Measurements from ENCODE around the gene GGN. TPM values are rescaled to one million over a fixed set of nuclear protein-coding genes. Genes with fewer than 3 reads are reported as not detected.

Gene GGN
- total RNA-seq, 2 donors from 2014 or later, result 0.37 TPM; not detected in 1

DNA sequence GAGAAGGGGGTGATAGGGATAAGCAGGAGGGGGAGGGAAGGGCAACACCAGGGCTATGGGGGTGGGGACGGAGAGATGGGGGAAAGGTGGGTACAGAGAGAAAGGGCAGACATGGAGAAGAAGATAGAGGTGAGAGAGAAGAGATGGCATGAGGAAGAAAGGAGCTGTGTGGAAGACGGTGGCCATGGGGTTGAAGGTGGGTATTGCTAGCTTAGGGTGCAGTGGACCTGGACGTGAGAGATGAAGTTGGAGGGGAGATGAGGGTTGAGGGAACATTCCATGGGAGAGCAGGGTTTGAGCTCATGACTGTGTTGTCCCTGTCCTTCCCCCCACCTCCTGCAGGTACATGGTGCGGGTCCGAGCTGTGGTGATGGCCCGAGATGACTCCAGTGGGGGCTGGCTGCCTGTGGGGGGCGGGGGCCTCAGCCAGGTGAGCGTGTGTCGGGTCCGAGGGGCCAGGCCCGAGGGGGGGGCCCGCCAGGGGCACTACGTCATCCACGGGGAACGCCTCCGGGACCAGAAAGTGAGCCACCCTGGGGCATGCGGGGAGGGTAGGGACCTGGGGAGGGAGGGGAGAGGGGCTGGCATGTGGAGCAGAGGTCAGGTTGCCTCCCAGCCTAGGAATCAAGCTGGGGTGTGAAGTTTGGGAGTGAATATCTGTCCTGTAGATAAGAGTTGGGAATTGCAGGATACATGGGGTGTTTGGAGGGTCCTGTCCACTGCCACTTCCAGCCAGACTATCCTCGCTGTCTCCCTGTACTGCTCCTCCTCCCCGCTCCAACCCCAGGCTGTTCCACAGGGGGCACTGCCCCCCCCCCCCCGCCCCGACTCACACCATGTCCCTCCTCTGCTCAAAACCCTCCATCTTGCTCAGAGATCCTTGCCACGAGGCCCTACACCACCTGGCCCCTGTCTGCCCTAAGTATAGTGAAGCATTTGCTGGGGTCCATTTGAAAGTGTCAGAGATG is 2.4 kb upstream of the GGN start:
- no peak for ATAC-seq
- intact Hi-C loops (cut with DNase I, micrococcal nuclease), result loop anchor here in 1 of 2 donors (10.0 kb wide), 1 partner anchor 535 kb away; no protein-coding TSS in a partner anchor
- no peak for DNase-seq

DNA sequence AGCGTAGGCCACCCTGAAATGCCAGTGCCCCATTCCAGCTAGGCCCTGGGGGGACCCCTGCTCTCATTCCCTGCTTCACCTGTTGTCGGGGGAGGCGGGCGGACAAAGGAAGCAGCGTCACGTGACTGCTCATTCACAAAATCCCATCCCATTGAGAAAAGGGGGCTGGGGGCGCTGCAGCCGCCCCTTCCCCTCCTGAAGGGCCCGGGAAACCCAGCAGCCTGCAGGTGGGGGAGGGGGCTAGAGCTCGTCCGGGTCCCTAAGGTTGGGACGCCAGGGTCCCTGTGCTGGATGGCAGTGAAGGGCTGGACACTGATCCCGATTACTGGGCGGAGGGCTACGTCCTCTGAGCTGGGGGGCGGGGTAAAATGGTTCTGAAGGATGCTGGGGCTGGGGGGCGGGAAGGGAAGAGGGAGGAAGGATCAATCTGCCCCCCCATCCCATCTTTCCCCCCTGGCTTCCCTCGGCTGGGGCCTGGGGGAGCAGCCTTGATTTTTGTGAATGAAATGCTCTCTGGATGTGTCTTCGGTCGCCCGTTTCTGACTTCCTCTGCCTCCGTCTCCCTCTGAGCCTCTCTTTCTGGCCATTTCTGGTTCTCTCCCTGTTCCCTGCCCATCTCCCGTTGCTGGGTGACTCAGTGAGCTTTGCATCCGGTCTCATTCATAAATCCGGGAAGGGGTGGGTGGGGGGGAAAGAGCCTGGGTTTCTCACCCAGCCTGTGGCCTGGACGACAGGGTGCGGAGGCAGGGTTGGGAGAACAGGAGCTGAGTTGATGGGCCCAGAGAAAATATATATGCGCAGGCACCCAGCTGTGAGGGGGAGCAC is 1.5 kb upstream of the GGN start:
- intact Hi-C loops (cut with DNase I, micrococcal nuclease), result no loop called here
- DNase-seq, result no peak
- ATAC-seq, result no peak

- DNase-seq (peak in 1 of 2 donors; percentile 24), ATAC-seq (no peak)
- intact Hi-C loops (cut with DNase I, micrococcal nuclease), result no loop called here
Observed at GRCh38 chr19:38388349-38389100, 691 bp upstream of the GGN start, which contains the start of gene SPRED3. Gene SPRED3, plus strand, starts transcription at chr19:38388697. Its CDS starts 1,606 bp downstream, at chr19:38390303.

GRCh38 chr19:38386971-38387549 is 774 bp downstream of the GGN start:
- DNase-seq (peak in 1 of 2 donors; percentile 54), ATAC-seq (peak; percentile 41)
- intact Hi-C loops (cut with DNase I, micrococcal nuclease), result no loop called here

GRCh38 chr19:38386300-38386970 is 1.4 kb downstream of the GGN start:
- ATAC-seq (no peak), DNase-seq (peak in 1 of 2 donors; percentile 29)
- intact Hi-C loops (cut with DNase I, micrococcal nuclease), result no loop called here

GRCh38 chr19:38385804-38386257 is 2.0 kb downstream of the GGN start:
- ATAC-seq (no peak), DNase-seq (no peak)
- intact Hi-C loops (cut with DNase I, micrococcal nuclease), result no loop called here

GRCh38 chr19:38385057-38385803 is 2.6 kb downstream of the GGN start:
- no peak for DNase-seq
- intact Hi-C loops (cut with DNase I, micrococcal nuclease), result no loop called here
- ATAC-seq, result no peak

DNA sequence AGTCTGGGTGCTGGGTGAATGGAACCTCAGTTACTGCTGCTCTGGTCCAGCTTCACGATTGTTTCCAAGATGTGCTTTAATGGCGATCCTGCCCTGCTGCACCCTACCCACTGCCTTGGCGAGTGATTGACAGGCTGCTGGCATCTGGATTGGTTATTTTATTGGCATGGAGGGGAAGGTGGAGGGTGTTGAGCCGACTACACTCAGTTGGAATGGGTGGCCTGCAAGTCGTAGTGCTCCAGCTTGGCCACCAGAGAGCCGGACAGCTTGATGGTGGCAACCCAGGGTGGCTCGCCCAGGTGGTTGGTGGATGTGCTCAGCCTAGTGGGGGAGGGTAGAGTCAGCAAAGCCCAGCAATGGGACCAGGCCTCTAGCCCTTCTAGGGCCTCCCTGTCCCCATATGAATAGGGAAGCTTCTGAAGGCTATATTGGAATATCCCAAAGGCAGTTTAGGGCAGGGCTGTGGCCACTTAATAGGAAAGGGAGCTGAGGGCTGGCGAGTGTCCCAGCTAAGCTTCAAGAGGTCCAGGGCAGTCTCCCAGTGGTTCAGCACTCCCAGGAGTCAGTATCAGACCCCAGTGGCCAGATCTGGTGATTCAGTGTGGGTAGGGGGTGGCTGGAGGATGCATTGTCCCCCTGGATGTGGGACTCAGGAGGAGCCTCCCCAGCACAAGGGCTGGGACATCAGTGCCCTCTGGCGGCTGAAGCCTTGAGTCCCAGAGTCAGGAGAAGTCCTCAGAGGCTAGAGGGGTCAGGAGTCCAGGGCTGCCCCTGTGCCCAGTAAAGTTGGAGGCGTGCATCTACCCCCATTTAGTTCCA is 3.4 kb downstream of the GGN start:
- no peak for ATAC-seq
- DNase-seq, result no peak
- intact Hi-C loops (cut with DNase I, micrococcal nuclease), result no loop called here

GRCh38 chr19:38383743-38384142 is 4.1 kb downstream of the GGN start:
- ATAC-seq (no peak), DNase-seq (no peak)
- intact Hi-C loops (cut with DNase I, micrococcal nuclease), result no loop called here

GRCh38 chr19:38383184-38383583 is 4.7 kb downstream of the GGN start:
- no peak for ATAC-seq
- intact Hi-C loops (cut with DNase I, micrococcal nuclease), result no loop called here
- DNase-seq, result no peak

- DNase-seq, result no peak
- ATAC-seq, result no peak
- intact Hi-C loops (cut with DNase I, micrococcal nuclease), result no loop called here
Observed at GRCh38 chr19:38381138-38381537, 6.7 kb downstream of the GGN start.

DNA sequence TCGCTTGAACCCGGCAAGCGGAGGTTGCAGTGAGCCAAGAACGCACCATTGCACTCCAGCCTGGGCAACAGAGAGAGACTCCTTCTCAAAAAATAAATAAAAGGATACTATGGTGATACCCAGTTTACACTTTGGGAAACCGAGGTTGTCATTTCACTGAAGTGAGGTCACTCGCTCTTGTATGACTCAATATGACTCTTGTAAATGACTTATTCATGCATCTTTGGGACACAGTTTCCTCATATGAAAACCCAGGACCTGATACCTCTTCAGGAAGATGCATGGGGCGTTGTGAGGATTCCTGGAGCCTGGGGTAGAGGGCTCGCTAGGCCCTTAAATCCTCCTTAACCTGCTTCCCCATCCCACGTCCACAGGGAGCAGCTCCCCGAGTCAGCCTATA is 9.0 kb downstream of the GGN start:
- intact Hi-C loops (cut with DNase I, micrococcal nuclease), result no loop called here
- ATAC-seq, result no peak

DNA sequence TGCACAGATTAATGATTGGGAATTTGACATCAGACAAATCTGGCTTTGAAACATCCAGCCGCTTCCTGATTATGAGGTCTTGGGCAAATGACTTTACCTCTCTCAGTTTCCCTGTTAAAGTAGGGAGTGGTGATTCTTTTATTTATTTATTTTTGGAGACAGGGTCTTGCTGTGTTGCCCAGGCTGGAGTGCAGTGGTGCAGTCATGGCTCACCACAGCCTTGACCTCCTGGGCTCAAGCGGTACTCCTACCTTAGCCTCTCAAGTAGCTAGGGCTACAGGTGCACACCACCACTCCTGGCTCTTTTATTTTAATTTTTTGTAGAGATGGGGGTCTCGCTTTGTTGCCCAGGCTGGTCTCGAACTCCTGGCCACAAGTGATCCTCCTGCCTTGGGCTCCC is 10.8 kb downstream of the GGN start:
- ATAC-seq (no peak), DNase-seq (no peak)
- intact Hi-C loops (cut with DNase I, micrococcal nuclease), result no loop called here

More for the DNA sequence above, 9.0 kb downstream of the GGN start:
- DNase-seq, result no peak

- ATAC-seq (no peak), DNase-seq (no peak)
- intact Hi-C loops (cut with DNase I, micrococcal nuclease), result no loop called here
Observed at GRCh38 chr19:38376576-38376975, 11.3 kb downstream of the GGN start.

- ATAC-seq (no peak), DNase-seq (no peak)
- intact Hi-C loops (cut with DNase I, micrococcal nuclease), result no loop called here
Observed at GRCh38 chr19:38375748-38376147, 12.1 kb downstream of the GGN start.

- intact Hi-C loops (cut with DNase I, micrococcal nuclease), result no loop called here
- ATAC-seq (peak; percentile 21), DNase-seq (no peak)
Observed at GRCh38 chr19:38375098-38375493, 12.7 kb downstream of the GGN start.

Data from left colon (tissue), 2 donors.